T-helper 1 cell treated with Interleukin-12 subunit alpha and Interleukin-12 subunit beta and Interleukin-4 antibody, amounts not matched to agents 30 ng/mL and 1 ng/mL, for 36 hours (primary cell): ENCODE results near the gene LRP8. TPM values are rescaled to one million over a fixed set of nuclear protein-coding genes. Genes with fewer than 3 reads are reported as not detected.

Experiments
- intact Hi-C: fragments of 100-400 bp; cut with micrococcal nuclease; formaldehyde crosslinking; loops from one replicate; pipeline ENCODE4 v1.15.1; 2024
- total RNA-seq: library from RNA; stranded (reverse); gene quantifications from 2 replicates; pipeline ENCODE4 v1.2.3, GENCODE V29; 2022

LRP8 gene
- total RNA-seq, 1 donor from 2014 or later = 71.7 TPM

- intact Hi-C loops = no loop called here
Observed at GRCh38 chr1:53359934-53360276, 32.0 kb upstream of the LRP8 start.

DNA sequence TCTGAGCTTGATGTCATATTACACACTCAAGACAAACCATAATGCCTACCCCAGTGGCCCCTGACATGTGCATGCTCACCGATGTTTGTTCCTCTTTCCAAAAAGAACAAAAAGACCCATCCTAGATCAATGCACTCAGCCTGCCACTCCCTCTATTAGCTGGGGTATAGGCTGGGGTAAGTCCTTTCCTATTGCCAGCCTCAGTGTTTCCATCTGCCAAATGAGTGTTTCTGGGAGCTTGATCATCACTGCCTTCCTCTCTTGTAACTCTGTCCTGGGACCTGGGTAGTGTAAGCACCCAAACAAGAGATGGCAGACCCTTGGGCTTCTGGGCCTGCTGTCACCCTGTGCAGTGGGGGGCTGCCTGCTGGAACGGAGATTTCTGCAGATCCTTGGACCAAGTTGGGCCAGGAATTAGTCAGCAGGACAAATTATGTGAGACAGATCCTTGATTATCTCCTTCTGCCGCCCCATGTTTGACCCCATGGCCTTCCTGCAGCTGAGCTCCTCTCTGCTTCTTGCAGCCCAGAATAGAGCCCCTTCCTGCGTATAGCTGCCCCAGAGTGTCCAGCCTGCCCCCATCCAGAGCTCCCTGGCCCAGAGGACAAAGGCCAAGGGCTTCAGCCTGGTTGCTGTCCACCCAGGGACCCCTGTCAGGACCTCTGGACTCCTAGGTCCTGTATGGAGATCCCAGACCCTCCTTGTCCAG, 31.5 kb upstream of the LRP8 start:
- intact Hi-C loops = no loop called here

- intact Hi-C loops = no loop called here
Observed at GRCh38 chr1:53356637-53357036, 28.8 kb upstream of the LRP8 start.

DNA sequence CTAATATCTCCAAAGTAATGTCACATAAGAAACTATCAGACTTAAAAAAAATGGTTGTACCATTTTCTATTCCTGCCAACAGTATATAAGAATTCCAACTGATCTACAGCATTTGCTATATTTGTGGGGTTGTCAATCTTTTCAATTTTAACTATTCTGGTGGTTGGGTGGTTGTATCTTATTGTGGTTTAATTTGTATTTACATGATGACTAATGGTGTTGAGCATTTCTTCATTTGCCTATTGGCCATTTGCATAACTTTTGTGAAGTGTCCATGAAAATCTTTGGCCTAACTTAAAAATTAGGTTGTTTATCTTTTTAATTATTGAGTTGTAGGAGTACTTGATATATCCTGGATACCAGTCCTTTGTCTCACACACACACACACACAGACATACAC, 26.2 kb upstream of the LRP8 start:
- intact Hi-C loops = no loop called here

DNA sequence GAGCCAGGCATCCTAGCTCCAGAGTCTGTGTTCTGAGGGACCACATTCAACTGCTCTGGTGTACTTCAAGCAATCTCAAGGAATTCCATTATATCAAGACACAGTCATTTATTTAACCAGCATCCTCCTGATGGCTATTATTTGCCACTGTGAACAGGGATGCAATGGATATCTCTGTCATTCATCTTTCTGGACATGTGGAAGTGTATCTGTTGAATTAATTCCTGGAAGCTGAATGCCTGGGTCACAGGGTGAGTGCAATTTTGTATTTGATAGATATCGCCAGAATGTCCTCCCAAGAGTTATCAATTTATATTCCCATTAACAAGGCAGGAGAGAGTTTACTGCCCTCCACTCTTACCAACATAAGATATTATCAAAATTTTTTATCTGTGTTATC, 24.7 kb upstream of the LRP8 start:
- intact Hi-C loops = no loop called here

DNA sequence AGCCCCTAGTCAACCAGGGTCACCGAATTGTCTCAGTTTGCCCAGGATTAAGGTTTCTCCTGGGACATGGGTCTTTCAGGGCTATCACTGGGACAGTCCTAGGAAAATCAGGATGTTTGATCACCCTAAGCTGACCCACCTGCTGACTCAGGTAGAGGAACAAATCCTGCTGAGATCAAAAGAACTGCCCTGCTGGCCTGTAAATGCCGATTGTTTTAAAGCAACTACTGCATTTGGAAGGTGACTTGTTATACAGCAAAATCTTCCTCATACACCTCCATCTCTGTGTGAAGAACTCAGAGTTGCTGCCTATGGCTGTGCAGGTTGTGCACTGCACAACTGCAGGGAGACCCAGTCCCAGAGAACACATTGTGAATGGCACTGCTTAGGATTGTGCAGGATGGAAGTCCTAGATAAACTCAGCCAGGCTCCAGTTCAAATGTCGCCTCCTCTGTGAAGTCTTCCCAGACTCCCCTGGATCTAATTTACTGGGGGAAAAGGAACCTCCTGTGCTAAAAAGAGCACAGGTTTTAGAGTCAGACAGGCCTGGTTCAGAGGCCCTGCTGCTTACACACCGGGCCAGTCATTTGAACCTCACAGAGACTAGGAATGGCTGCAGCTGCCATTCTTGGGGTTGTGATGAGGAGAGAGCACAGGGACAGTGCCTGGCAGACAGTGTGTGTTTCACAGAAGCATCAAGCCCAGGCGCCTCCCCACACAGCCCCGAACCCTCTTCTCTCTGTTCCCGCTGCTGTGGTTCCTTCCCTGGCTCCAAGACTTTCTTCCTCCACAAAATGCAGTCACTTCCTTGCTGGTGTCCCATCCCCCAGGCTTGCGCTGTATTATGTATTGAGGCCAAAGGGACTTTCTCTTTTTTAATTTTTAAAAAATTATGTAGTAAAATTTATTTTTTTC, 23.2 kb upstream of the LRP8 start:
- intact Hi-C loops = no loop called here

- intact Hi-C loops = no loop called here
Observed at GRCh38 chr1:53349968-53350852, 22.3 kb upstream of the LRP8 start.

- intact Hi-C loops = no loop called here
Observed at GRCh38 chr1:53349369-53349835, 21.5 kb upstream of the LRP8 start.

DNA sequence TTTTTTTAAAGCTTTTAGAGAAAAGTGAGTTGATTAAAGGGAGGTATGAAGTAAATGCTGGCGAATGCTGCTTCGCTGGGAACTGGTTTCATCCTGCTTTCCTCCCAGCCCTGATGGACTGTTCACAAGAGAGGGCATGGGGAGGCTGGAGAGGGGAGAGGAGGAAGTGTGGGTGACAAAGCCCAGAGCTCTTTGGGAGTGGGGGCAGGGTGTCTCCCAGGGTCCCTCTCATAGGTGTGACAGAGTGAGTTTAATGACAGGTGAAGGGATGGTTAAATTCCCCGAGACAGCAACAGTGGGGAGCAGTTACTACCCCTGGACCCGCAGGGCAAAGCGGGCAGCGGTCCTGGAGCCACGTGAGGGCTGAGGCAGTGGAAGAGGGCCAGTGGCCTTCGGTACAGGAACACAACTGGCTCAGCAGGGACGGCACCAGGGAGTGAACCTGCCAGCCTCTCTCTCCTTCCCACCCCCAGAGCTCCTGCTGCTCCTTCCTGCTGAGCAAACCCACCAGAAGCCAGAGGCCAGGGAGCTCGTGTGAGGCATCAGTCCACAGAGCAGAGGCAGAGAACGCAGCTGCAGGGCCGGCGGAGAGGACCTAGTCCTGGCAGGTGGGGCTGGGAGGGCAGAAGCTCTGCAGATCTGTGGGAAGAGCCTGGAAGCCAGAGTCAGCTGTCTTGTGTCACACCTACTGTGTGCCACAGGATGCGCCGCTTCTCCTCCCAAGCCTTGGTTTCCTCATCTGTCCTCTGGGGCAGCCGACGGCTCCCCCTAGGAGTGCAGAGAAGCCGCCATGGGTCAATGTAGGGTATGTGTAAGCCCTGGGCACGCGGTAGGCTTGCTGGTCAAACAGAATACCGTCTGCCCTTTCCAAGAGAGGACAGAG, 20.9 kb upstream of the LRP8 start:
- intact Hi-C loops = no loop called here

DNA sequence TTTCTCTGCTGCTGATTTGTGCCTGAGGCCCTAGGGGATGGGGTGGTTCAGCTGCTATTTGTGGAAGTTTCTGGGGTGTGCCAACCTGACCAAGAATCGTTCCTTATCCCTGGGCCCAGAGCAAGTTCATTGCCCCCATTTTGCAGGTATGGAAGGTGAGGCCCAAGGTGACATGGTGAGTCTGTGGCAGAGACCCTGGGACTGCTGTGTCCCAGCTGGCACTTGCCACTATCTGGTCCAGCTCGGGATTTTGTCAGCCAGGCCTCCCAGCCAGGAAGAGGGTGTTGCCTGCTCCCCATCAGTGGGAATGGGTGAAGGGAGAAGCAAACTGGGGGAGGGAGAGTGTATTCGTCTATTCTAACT, 18.9 kb upstream of the LRP8 start:
- intact Hi-C loops = no loop called here

- intact Hi-C loops = no loop called here
Observed at GRCh38 chr1:53345996-53346813, 18.3 kb upstream of the LRP8 start.

GRCh38 chr1:53344921-53345838, 17.3 kb upstream of the LRP8 start:
- intact Hi-C loops = no loop called here

- intact Hi-C loops = no loop called here
Observed at GRCh38 chr1:53343831-53344668, 16.2 kb upstream of the LRP8 start.

- intact Hi-C loops = no loop called here
Observed at GRCh38 chr1:53342735-53343470, 15.0 kb upstream of the LRP8 start.

DNA sequence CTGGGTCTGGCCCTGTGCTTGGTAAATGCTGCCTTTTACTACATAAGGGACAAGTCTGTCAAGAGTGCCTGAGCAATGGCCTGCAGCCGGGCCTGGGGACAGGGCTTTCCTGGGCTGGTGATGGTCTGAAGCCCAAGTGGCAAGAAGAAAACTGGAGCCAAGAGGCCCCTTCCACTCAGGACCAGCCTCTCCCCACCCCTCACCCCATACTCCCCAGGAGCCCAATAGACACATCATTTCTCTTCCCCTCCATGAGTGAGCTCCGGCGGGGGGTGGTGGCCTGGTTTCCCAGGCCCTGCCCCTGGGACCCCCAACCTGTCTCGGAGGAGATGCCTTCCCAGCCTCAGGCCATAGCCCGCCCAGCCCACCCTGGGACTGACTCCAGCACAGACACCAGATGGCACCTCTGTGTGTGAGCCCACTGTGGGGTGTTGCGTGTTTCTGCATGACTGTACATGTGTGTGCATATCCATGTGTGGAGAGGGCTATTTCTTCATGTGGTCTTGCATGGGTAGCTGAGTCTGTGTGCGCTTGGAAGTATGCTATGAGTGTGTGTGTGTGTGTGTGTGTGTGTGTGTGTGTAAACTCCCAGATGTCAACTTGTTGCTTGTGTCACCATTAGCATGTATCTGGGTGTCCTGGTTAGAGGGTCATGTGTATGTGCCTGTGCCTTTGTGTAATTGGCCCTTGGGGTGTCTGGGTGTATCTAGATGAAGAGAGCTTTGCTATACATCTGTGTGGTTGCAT, 14.3 kb upstream of the LRP8 start:
- intact Hi-C loops = no loop called here

- intact Hi-C loops = no loop called here
Observed at GRCh38 chr1:53341521-53341895, 13.6 kb upstream of the LRP8 start.
